ENCODE data around the gene EXOC3L1. TPM values are rescaled to one million over a fixed set of nuclear protein-coding genes. Genes with fewer than 3 reads are reported as not detected.

Gene EXOC3L1
- total and polyA plus RNA-seq, 8 donors, result 7.5 to 16.9 (median 10.4) TPM

DNA sequence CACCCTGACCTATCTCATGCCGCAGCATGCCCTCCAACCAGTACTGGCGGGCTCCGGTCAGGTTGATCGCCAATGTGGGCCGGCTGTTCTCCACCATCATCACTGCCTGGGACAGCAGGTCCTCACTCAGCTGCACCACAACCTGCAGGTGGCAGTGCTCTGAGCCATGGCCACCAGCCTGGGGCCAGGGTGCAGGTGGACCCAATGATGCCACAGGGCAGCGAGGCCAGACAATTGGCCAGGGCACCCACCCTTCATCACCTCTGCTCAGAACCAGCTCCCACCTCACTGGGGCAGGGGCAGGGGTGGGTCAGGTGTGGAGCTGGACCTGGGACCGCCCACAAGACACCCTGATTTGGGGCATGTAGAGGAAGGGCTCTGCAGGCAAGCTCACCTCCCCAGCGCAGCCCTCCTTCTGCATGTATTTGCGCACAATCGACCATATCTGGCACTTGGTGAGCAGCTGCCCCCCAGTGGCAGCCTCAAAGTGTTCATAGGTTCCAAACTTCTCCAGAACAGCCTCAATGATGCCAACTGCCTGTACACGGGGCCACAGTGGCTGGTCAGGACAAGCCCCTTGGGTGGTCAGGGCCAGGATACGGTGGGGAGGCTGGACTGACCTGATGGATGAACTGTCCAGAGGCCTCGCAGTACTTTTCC, 10.4 kb downstream of the EXOC3L1 start:
- Histone ChIP-seq H3K4me3 (no peak overlapping the region), H3K27ac (no peak overlapping the region), H3K9me3 (no peaks in the 10 kb centered on the region), H3K27me3 (peaks cover 0 to 30% of the 10 kb centered on the region in 2 donors), H3K36me3 (no peaks in the 10 kb centered on the region), H3K4me1 (peaks cover 27 to 63% of the 10 kb centered on the region in 2 donors)
- intact Hi-C loops (cut with DNase I), result loop anchor here in 1 of 2 donors (10.0 kb wide), 1 partner anchor 205 kb away; no protein-coding TSS in a partner anchor
- TF ChIP-seq CTCF (IDR thresholded peaks at IDR 0.05), result no peak
- ATAC-seq (no peak), DNase-seq (no peak)

GRCh38 chr16:67177743-67178699, 11.9 kb downstream of the EXOC3L1 start:
- TF ChIP-seq CTCF (IDR thresholded peaks at IDR 0.05), result peak in 1 of 2 donors; percentile 32
- ATAC-seq, result peak; percentile 70
- peaks cover 30 to 69% of the 10 kb centered on the region in 2 donors for H3K4me1 ChIP-seq
- DNase-seq, result peak; percentile 61 to 93 (median 82)
- peak overlapping the region; percentile 38 to 43 for H3K4me3 ChIP-seq
- H3K27ac ChIP-seq, result peak overlapping the region; percentile 56 to 60
- intact Hi-C loops (cut with DNase I), result no loop called here
- no peaks in the 10 kb centered on the region for H3K9me3 ChIP-seq
- H3K36me3 ChIP-seq, result no peaks in the 10 kb centered on the region
- H3K27me3 ChIP-seq, result peaks cover 0 to 42% of the 10 kb centered on the region in 2 donors

- TF ChIP-seq CTCF (IDR thresholded peaks at IDR 0.05), result no peak
- no peak overlapping the region for H3K27ac ChIP-seq
- peak in 1 of 4 donors; percentile 55 for DNase-seq
- H3K4me1 ChIP-seq, result peaks cover 25 to 68% of the 10 kb centered on the region in 2 donors
- no peak for ATAC-seq
- H3K4me3 ChIP-seq, result no peak overlapping the region
- no peaks in the 10 kb centered on the region for H3K36me3 ChIP-seq
- no peaks in the 10 kb centered on the region for H3K9me3 ChIP-seq
- H3K27me3 ChIP-seq, result peaks cover 0 to 46% of the 10 kb centered on the region in 2 donors
- intact Hi-C loops (cut with DNase I), result no loop called here
Observed at GRCh38 chr16:67176662-67177061, 13.3 kb downstream of the EXOC3L1 start.

GRCh38 chr16:67174706-67175231, 15.2 kb downstream of the EXOC3L1 start:
- Histone ChIP-seq H3K36me3 (no peaks in the 10 kb centered on the region), H3K4me1 (peaks cover 32 to 76% of the 10 kb centered on the region in 2 donors), H3K9me3 (no peaks in the 10 kb centered on the region), H3K27me3 (peaks cover 0 to 65% of the 10 kb centered on the region in 2 donors), H3K27ac (peak overlapping the region; percentile 79 to 81), H3K4me3 (peak overlapping the region; percentile 21 to 39)
- intact Hi-C loops (cut with DNase I), result no loop called here
- DNase-seq (peak in 1 of 4 donors; percentile 73), ATAC-seq (no peak)
- TF ChIP-seq CTCF (IDR thresholded peaks at IDR 0.05), result no peak

Measured in left lung (tissue), 10 donors.